ENCODE measurements around the gene E2F6. TPM values are rescaled to one million over a fixed set of nuclear protein-coding genes. Genes with fewer than 3 reads are reported as not detected.

The E2F6 gene
- total and polyA plus RNA-seq, 4 donors = 3.5 to 7.7 (median 4.8) TPM

DNA sequence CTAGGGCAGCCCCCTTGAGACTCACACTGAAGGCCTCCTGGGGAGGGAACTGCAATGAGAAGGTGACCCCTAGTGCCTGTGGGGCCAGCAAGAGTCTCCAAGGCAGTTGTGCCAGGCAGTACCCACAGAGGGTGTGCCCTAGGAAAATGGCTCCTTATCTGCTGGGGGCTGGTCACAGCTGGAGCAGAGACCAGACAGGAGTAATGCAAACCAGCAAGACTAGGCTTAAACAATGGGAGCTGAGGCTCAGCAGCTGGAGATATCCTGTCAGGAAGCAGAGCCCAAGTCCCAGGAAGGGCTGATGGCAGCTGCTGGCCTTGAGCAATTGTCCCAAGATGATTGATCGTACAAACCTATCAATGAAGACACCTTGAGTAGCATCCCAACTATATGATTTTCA, 26.8 kb upstream of the E2F6 start:
- Histone ChIP-seq H3K4me1 (ENCODE audit: control insufficient read depth in 4 of 4, insufficient read depth in 4 of 4, low read length in 3 of 4) (peaks cover 0 to 11% (median 8%) of the 10 kb centered on the region in 4 donors), H3K27ac (ENCODE audit: low read depth in 1 of 2, low read length in 2 of 2) (no peak overlapping the region), H3K9ac (ENCODE audit: low read depth in 1 of 2, low read length in 2 of 2) (no peak overlapping the region), H3K9me3 (ENCODE audit: control insufficient read depth in 4 of 4, low read length in 3 of 4) (no peaks in the 10 kb centered on the region), H3K36me3 (ENCODE audit: control insufficient read depth in 4 of 4, insufficient read depth in 3 of 4, low read depth in 1 of 4, low read length in 3 of 4) (no peaks in the 10 kb centered on the region), H3K4me3 (ENCODE audit: low read depth in 1 of 3, low read length in 3 of 3) (no peak overlapping the region), H3K27me3 (ENCODE audit: control insufficient read depth in 4 of 4, insufficient read depth in 4 of 4, low read length in 3 of 4) (no peaks in the 10 kb centered on the region)
- WGBS = 97% methylated on average over 1 of the region's 1 CpG
- TF ChIP-seq YY1 (IDR thresholded peaks at IDR 0.05) (no peak), HNF4G (IDR thresholded peaks at IDR 0.05) (no peak), EGR1 (IDR thresholded peaks at IDR 0.05; ENCODE audit: low read depth in 2 of 2) (no peak), FOXA2 (IDR thresholded peaks at IDR 0.05) (no peak), HNF4A (conservative IDR thresholded peaks at IDR 0.05) (no peak), TAF1 (conservative IDR thresholded peaks at IDR 0.05) (no peak)
- TF ChIP-seq, protein P1, sequence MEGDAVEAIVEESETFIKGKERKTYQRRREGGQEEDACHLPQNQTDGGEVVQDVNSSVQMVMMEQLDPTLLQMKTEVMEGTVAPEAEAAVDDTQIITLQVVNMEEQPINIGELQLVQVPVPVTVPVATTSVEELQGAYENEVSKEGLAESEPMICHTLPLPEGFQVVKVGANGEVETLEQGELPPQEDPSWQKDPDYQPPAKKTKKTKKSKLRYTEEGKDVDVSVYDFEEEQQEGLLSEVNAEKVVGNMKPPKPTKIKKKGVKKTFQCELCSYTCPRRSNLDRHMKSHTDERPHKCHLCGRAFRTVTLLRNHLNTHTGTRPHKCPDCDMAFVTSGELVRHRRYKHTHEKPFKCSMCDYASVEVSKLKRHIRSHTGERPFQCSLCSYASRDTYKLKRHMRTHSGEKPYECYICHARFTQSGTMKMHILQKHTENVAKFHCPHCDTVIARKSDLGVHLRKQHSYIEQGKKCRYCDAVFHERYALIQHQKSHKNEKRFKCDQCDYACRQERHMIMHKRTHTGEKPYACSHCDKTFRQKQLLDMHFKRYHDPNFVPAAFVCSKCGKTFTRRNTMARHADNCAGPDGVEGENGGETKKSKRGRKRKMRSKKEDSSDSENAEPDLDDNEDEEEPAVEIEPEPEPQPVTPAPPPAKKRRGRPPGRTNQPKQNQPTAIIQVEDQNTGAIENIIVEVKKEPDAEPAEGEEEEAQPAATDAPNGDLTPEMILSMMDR (IDR thresholded peaks at IDR 0.05; ENCODE audit: low read depth, low read length, missing input control) = no peak
- TF ChIP-seq, protein P2, sequence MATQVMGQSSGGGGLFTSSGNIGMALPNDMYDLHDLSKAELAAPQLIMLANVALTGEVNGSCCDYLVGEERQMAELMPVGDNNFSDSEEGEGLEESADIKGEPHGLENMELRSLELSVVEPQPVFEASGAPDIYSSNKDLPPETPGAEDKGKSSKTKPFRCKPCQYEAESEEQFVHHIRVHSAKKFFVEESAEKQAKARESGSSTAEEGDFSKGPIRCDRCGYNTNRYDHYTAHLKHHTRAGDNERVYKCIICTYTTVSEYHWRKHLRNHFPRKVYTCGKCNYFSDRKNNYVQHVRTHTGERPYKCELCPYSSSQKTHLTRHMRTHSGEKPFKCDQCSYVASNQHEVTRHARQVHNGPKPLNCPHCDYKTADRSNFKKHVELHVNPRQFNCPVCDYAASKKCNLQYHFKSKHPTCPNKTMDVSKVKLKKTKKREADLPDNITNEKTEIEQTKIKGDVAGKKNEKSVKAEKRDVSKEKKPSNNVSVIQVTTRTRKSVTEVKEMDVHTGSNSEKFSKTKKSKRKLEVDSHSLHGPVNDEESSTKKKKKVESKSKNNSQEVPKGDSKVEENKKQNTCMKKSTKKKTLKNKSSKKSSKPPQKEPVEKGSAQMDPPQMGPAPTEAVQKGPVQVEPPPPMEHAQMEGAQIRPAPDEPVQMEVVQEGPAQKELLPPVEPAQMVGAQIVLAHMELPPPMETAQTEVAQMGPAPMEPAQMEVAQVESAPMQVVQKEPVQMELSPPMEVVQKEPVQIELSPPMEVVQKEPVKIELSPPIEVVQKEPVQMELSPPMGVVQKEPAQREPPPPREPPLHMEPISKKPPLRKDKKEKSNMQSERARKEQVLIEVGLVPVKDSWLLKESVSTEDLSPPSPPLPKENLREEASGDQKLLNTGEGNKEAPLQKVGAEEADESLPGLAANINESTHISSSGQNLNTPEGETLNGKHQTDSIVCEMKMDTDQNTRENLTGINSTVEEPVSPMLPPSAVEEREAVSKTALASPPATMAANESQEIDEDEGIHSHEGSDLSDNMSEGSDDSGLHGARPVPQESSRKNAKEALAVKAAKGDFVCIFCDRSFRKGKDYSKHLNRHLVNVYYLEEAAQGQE (IDR thresholded peaks at IDR 0.05) = no peak
- TF ChIP-seq, protein P3, sequence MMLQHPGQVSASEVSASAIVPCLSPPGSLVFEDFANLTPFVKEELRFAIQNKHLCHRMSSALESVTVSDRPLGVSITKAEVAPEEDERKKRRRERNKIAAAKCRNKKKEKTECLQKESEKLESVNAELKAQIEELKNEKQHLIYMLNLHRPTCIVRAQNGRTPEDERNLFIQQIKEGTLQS (IDR thresholded peaks at IDR 0.05) = no peak
- TF ChIP-seq, protein P4, sequence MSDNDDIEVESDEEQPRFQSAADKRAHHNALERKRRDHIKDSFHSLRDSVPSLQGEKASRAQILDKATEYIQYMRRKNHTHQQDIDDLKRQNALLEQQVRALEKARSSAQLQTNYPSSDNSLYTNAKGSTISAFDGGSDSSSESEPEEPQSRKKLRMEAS (IDR thresholded peaks at IDR 0.05) = no peak
- no peak for DNase-seq (ENCODE audit: low spot score)

DNA sequence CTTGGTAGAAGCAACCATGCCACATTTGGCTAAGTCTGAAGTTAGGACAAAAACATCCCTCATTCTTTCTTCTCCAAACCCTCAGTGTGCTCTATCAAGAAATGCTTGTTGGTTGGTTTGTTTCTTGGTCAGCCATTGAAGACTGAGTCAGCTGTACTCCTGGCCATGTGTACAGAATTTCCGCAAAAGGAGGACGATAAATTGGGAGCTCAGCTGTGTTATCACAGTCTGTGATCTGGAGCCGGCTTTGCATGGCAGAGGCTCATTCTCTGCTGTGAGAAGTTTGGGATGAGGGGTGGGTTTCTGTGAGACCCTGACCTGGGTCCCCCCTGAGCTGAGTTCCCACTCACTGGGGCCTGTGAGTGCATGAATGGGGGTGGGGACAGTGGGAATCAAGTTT, 26.3 kb upstream of the E2F6 start:
- DNase-seq (ENCODE audit: low spot score) = no peak
- Histone ChIP-seq H3K36me3 (ENCODE audit: control insufficient read depth in 4 of 4, insufficient read depth in 3 of 4, low read depth in 1 of 4, low read length in 3 of 4) (no peaks in the 10 kb centered on the region), H3K9me3 (ENCODE audit: control insufficient read depth in 4 of 4, low read length in 3 of 4) (no peaks in the 10 kb centered on the region), H3K4me3 (ENCODE audit: low read depth in 1 of 3, low read length in 3 of 3) (no peak overlapping the region), H3K4me1 (ENCODE audit: control insufficient read depth in 4 of 4, insufficient read depth in 4 of 4, low read length in 3 of 4) (peaks cover 0 to 7% (median 3%) of the 10 kb centered on the region in 4 donors), H3K9ac (ENCODE audit: low read depth in 1 of 2, low read length in 2 of 2) (no peak overlapping the region), H3K27ac (ENCODE audit: low read depth in 1 of 2, low read length in 2 of 2) (no peak overlapping the region), H3K27me3 (ENCODE audit: control insufficient read depth in 4 of 4, insufficient read depth in 4 of 4, low read length in 3 of 4) (no peaks in the 10 kb centered on the region)
- TF ChIP-seq, protein P3 (IDR thresholded peaks at IDR 0.05) = no peak
- no peak for TF ChIP-seq EGR1 (IDR thresholded peaks at IDR 0.05; ENCODE audit: low read depth in 2 of 2)
- TF ChIP-seq TAF1 (conservative IDR thresholded peaks at IDR 0.05) = no peak
- TF ChIP-seq FOXA1 (IDR thresholded peaks at IDR 0.05) = no peak
- TF ChIP-seq YY1 (IDR thresholded peaks at IDR 0.05) = no peak
- TF ChIP-seq, protein P1 (IDR thresholded peaks at IDR 0.05; ENCODE audit: low read depth, low read length, missing input control) = no peak
- no peak for TF ChIP-seq SP1 (IDR thresholded peaks at IDR 0.05)
- no peak for TF ChIP-seq GABPA (IDR thresholded peaks at IDR 0.05 in 1 of 2, conservative IDR thresholded peaks at IDR 0.05 in 1 of 2)
- no peak for TF ChIP-seq FOXA2 (IDR thresholded peaks at IDR 0.05)
- no peak for TF ChIP-seq RAD21 (IDR thresholded peaks at IDR 0.05)
- WGBS = 93% methylated on average over 3 of the region's 3 CpGs
